Activated CD4-positive, alpha-beta T cell treated with anti-CD3 and anti-CD28 coated beads for 4 hours (primary cell): Measurements from ENCODE around the gene GPAT3.
A peak's percentile ranks its signal among the peaks of the same experiment; 100 is the strongest.
"Not testable (repeated sequence)": the region's sequence is repeated elsewhere in the genome, so short reads cannot be mapped to it uniquely, and the experiment has no call there.

Experiments used
- DNase-seq, 2 donors: peaks; one replicate each; pipeline ENCODE4 v3.0.0-alpha.2; 2020

GPAT3 gene

GRCh38 chr4:83552924-83553323 lies 17.0 kb downstream of the GPAT3 start:
- DNase-seq = no peak

GRCh38 chr4:83556006-83556707 lies 20.2 kb downstream of the GPAT3 start:
- no peak for DNase-seq

- DNase-seq = no peak
Observed at GRCh38 chr4:83556816-83557215, 20.9 kb downstream of the GPAT3 start.

GRCh38 chr4:83558059-83558653 lies 22.2 kb downstream of the GPAT3 start:
- no peak for DNase-seq

GRCh38 chr4:83558680-83559079 lies 22.8 kb downstream of the GPAT3 start:
- DNase-seq = no peak

GRCh38 chr4:83560523-83560922 lies 24.6 kb downstream of the GPAT3 start:
- DNase-seq = no peak

GRCh38 chr4:83561381-83561780 lies 25.5 kb downstream of the GPAT3 start:
- DNase-seq = peak in 1 of 2 donors; percentile 14

- no peak for DNase-seq
Observed at GRCh38 chr4:83563998-83564397, 28.1 kb downstream of the GPAT3 start.

- no peak for DNase-seq
Observed at GRCh38 chr4:83568062-83568461, 32.2 kb downstream of the GPAT3 start.

- DNase-seq = no peak
Observed at GRCh38 chr4:83569429-83569828, 33.5 kb downstream of the GPAT3 start.

GRCh38 chr4:83569987-83570386 lies 34.1 kb downstream of the GPAT3 start:
- DNase-seq = no peak

GRCh38 chr4:83572848-83573247 lies 36.9 kb downstream of the GPAT3 start:
- no peak for DNase-seq

- no peak for DNase-seq
Observed at GRCh38 chr4:83574247-83574646, 38.3 kb downstream of the GPAT3 start.

- not testable (repeated sequence) for DNase-seq
Observed at GRCh38 chr4:83576237-83576636, 40.3 kb downstream of the GPAT3 start.

- DNase-seq = no peak
Observed at GRCh38 chr4:83581411-83582288, 45.7 kb downstream of the GPAT3 start.

- no peak for DNase-seq
Observed at GRCh38 chr4:83582289-83582785, 46.4 kb downstream of the GPAT3 start.

- no peak for DNase-seq
Observed at GRCh38 chr4:83585982-83586508, 50.1 kb downstream of the GPAT3 start.

GRCh38 chr4:83589279-83589678 lies 53.4 kb downstream of the GPAT3 start:
- no peak for DNase-seq

- no peak for DNase-seq
Observed at GRCh38 chr4:83591056-83591455, 55.1 kb downstream of the GPAT3 start.

- no peak for DNase-seq
Observed at GRCh38 chr4:83591730-83592129, 55.8 kb downstream of the GPAT3 start.

GRCh38 chr4:83599183-83599582 lies 63.3 kb downstream of the GPAT3 start:
- no peak for DNase-seq

GRCh38 chr4:83603129-83603528 lies 67.2 kb downstream of the GPAT3 start:
- no peak for DNase-seq

GRCh38 chr4:83604321-83604720 lies 68.4 kb downstream of the GPAT3 start:
- no peak for DNase-seq
